Measurements from ENCODE around the gene TMEM269.

DNA sequence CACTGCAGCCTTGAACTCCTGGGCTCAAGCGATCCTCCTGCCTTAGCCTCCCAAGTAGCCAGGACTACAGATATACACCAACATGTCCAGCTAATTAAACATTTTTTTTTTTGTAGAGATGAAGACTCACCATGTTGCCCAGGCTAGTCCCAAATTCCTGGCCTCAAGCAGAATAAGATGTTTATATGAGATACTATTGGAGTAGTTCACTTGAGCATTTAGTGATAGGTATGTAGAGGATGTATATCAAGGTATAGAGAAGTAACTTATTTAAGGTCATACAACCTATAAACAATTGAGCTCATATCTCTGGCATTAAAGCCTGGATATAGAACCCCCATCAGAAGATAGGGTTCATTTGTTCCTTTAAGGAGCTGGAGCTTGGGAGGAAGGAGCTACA, 4.6 kb upstream of the TMEM269 start:
- TF ChIP-seq, protein P1, sequence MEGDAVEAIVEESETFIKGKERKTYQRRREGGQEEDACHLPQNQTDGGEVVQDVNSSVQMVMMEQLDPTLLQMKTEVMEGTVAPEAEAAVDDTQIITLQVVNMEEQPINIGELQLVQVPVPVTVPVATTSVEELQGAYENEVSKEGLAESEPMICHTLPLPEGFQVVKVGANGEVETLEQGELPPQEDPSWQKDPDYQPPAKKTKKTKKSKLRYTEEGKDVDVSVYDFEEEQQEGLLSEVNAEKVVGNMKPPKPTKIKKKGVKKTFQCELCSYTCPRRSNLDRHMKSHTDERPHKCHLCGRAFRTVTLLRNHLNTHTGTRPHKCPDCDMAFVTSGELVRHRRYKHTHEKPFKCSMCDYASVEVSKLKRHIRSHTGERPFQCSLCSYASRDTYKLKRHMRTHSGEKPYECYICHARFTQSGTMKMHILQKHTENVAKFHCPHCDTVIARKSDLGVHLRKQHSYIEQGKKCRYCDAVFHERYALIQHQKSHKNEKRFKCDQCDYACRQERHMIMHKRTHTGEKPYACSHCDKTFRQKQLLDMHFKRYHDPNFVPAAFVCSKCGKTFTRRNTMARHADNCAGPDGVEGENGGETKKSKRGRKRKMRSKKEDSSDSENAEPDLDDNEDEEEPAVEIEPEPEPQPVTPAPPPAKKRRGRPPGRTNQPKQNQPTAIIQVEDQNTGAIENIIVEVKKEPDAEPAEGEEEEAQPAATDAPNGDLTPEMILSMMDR (IDR thresholded peaks at IDR 0.05), result no peak
- TF ChIP-seq EP300 (IDR thresholded peaks at IDR 0.05) (no peak), POLR2A (IDR thresholded peaks at IDR 0.05) (no peak)
